ENCODE results near the gene SLC30A4. TPM values are rescaled to one million over a fixed set of nuclear protein-coding genes. Genes with fewer than 3 reads are reported as not detected.
"Not testable (repeated sequence)": the region's sequence is repeated elsewhere in the genome, so short reads cannot be mapped to it uniquely, and the experiment has no call there.

The SLC30A4 gene
- total and polyA plus RNA-seq, 8 donors = 0.76 to 12.9 (median 2.4) TPM

- intact Hi-C loops (cut with DNase I; ENCODE audit: low total_unique reads) = no loop called here
- Histone ChIP-seq H3K36me3 (peaks cover 0 to 11% (median 3%) of the 10 kb centered on the region in 4 donors), H3K4me1 (peaks cover 15 to 32% (median 27%) of the 10 kb centered on the region in 4 donors), H3K4me3 (peak overlapping the region; percentile 73 to 89 (median 84)), H3K27ac (peak overlapping the region; percentile 77 to 90 (median 86)), H3K27me3 (no peaks in the 10 kb centered on the region), H3K9me3 (no peaks in the 10 kb centered on the region)
- 11 to 21% (median 16%) methylated on average over 7 of the region's 7 CpGs for WGBS, 5 donors
- TF ChIP-seq CTCF (IDR thresholded peaks at IDR 0.05) (no peak), POLR2A (IDR thresholded peaks at IDR 0.05) (no peak), POLR2AphosphoS5 (IDR thresholded peaks at IDR 0.05) (no peak), EP300 (IDR thresholded peaks at IDR 0.05) (no peak)
- DNase-seq = no peak
Observed at GRCh38 chr15:45523166-45523460, 558 bp upstream of the SLC30A4 start.

GRCh38 chr15:45521596-45522327 is 793 bp downstream of the SLC30A4 start:
- Histone ChIP-seq H3K4me1 (peaks cover 15 to 32% (median 27%) of the 10 kb centered on the region in 4 donors), H3K4me3 (peak overlapping the region; percentile 73 to 89 (median 84)), H3K9me3 (no peaks in the 10 kb centered on the region), H3K27ac (peak overlapping the region; percentile 77 to 90 (median 86)), H3K27me3 (no peaks in the 10 kb centered on the region), H3K36me3 (peaks cover 0 to 20% (median 8%) of the 10 kb centered on the region in 4 donors)
- TF ChIP-seq CTCF (IDR thresholded peaks at IDR 0.05) = no peak
- TF ChIP-seq POLR2A (IDR thresholded peaks at IDR 0.05) = no peak
- TF ChIP-seq POLR2AphosphoS5 (IDR thresholded peaks at IDR 0.05) = no peak
- no peak for TF ChIP-seq EP300 (IDR thresholded peaks at IDR 0.05)
- intact Hi-C loops (cut with DNase I; ENCODE audit: low total_unique reads) = no loop called here
- DNase-seq = peak in 1 of 2 donors; percentile 55
- 2 to 4% (median 4%) methylated on average over 25 to 27 of the region's 27 CpGs for WGBS, 5 donors

- WGBS, 5 donors = 55 to 72% (median 66%) methylated on average over 4 of the region's 4 CpGs
- H3K27me3 ChIP-seq = no peaks in the 10 kb centered on the region
- H3K27ac ChIP-seq = no peak overlapping the region
- no peaks in the 10 kb centered on the region for H3K4me1 ChIP-seq
- H3K9me3 ChIP-seq = no peaks in the 10 kb centered on the region
- intact Hi-C loops (cut with DNase I; ENCODE audit: low total_unique reads) = no loop called here
- H3K4me3 ChIP-seq = no peak overlapping the region
- H3K36me3 ChIP-seq = peaks cover 7 to 63% (median 52%) of the 10 kb centered on the region in 4 donors
- TF ChIP-seq CTCF (IDR thresholded peaks at IDR 0.05) = no peak
- TF ChIP-seq POLR2AphosphoS5 (IDR thresholded peaks at IDR 0.05) = no peak
- TF ChIP-seq POLR2A (IDR thresholded peaks at IDR 0.05) = no peak
- no peak for TF ChIP-seq EP300 (IDR thresholded peaks at IDR 0.05)
- DNase-seq = no peak
Observed at GRCh38 chr15:45510758-45511280, 11.7 kb downstream of the SLC30A4 start.

GRCh38 chr15:45507143-45507542 is 15.4 kb downstream of the SLC30A4 start:
- H3K36me3 ChIP-seq = peaks cover 7 to 58% (median 53%) of the 10 kb centered on the region in 4 donors
- H3K27me3 ChIP-seq; H3K4me1 ChIP-seq; H3K4me3 ChIP-seq; DNase-seq; H3K27ac ChIP-seq; intact Hi-C loops (cut with DNase I; ENCODE audit: low total_unique reads); H3K9me3 ChIP-seq: not testable (repeated sequence)
- WGBS, 5 donors = 95 to 100% (median 97%) methylated on average over 6 of the region's 6 CpGs

- WGBS, 5 donors = 80 to 90% (median 82%) methylated on average over 4 of the region's 4 CpGs
- H3K4me3 ChIP-seq = no peak overlapping the region
- DNase-seq = no peak
- H3K27me3 ChIP-seq = no peaks in the 10 kb centered on the region
- H3K9me3 ChIP-seq = no peaks in the 10 kb centered on the region
- H3K27ac ChIP-seq = no peak overlapping the region
- intact Hi-C loops (cut with DNase I; ENCODE audit: low total_unique reads) = no loop called here
- H3K36me3 ChIP-seq = peaks cover 0 to 24% (median 16%) of the 10 kb centered on the region in 4 donors
- TF ChIP-seq POLR2AphosphoS5 (IDR thresholded peaks at IDR 0.05) = no peak
- no peak for TF ChIP-seq POLR2A (IDR thresholded peaks at IDR 0.05)
- TF ChIP-seq CTCF (IDR thresholded peaks at IDR 0.05) = no peak
- TF ChIP-seq EP300 (IDR thresholded peaks at IDR 0.05) = no peak
- H3K4me1 ChIP-seq = no peaks in the 10 kb centered on the region
Observed at GRCh38 chr15:45499426-45499825, 23.1 kb downstream of the SLC30A4 start.
